T-cell (primary cell): Measurements from ENCODE around the gene EPB41L4B. TPM values are rescaled to one million over a fixed set of nuclear protein-coding genes. Genes with fewer than 3 reads are reported as not detected.
"Not testable (repeated sequence)": the region's sequence is repeated elsewhere in the genome, so short reads cannot be mapped to it uniquely, and the experiment has no call there.

Source experiments
- ATAC-seq, 4 experiments: fragments of 200-7000 bp in 3 of 4; fragments of 150-1000 bp in 1 of 4; cut with Tn5 transposase; replicated peaks in 1 of 4; 1 replicate in 3 of 4; 2 replicates in 1 of 4; pipeline ENCODE4 v1.10.0; 2021; ENCODE audit warnings: moderate library complexity in 3 of 4, mild to moderate bottlenecking in 2 of 4, moderate number of reproducible peaks in 1 of 4
- CTCF ChIA-PET, 2 donors: fragments of 300-600 bp; sonication (Branson Sonifier 250); formaldehyde crosslinking; loops; one replicate each; lab custom pipeline; 2022; ENCODE audit warnings: antibody characterized with exemption in 2 of 2; lab: Charles Lee
- POLR2A ChIA-PET, 2 donors: fragments of 300-600 bp; sonication (Branson Sonifier 250); formaldehyde crosslinking; loops; one replicate each; lab custom pipeline; 2022; ENCODE audit warnings: antibody characterized with exemption in 2 of 2; lab: Charles Lee
- DNase-seq, 35 experiments: peaks; one replicate each; pipeline versions ENCODE4 v3.0.0 to v3.0.0-alpha.2; 2013 to 2023
- H3K27ac ChIP-seq: one replicate; pipeline ENCODE4 v1.5.1; 2013; ENCODE audit warnings: low read length
- H3K27me3 ChIP-seq, 2 experiments: replicated peaks in 1 of 2; 1 replicate in 1 of 2; 2 replicates in 1 of 2; pipeline versions ENCODE4 v1.6.1 to v1.7.0; 2013; ENCODE audit warnings: low read length in 1 of 2, mixed read lengths in 1 of 2; ENCODE audit not compliant: control insufficient read depth in 2 of 2, insufficient read depth in 2 of 2; ENCODE audit errors: extremely low read depth in 1 of 2
- H3K36me3 ChIP-seq, 2 donors: 1 replicate in 1 of 2; 2 replicates in 1 of 2; pipeline versions ENCODE4 v1.6.1 to v1.7.0; 2013; ENCODE audit warnings: low read length in 1 of 2; ENCODE audit not compliant: control insufficient read depth in 2 of 2, insufficient read depth in 1 of 2; ENCODE audit errors: extremely low read depth in 1 of 2
- H3K4me1 ChIP-seq, 2 experiments: 1 replicate in 1 of 2; 2 replicates in 1 of 2; pipeline versions ENCODE4 v1.6.1 to v1.7.0; 2013; ENCODE audit warnings: low read length in 2 of 2, mixed read lengths in 1 of 2; ENCODE audit not compliant: insufficient read depth in 2 of 2, control insufficient read depth in 1 of 2; ENCODE audit errors: extremely low read depth in 1 of 2
- H3K4me3 ChIP-seq, 2 donors: 1 replicate in 1 of 2; 2 replicates in 1 of 2; pipeline versions ENCODE4 v1.5.1 to v1.7.0; 2013; ENCODE audit warnings: mild to moderate bottlenecking in 2 of 2, low read length in 1 of 2, moderate library complexity in 1 of 2; ENCODE audit not compliant: control insufficient read depth in 1 of 2; ENCODE audit errors: extremely low read depth in 1 of 2
- H3K9me3 ChIP-seq: 2 replicates; pipeline ENCODE4 v1.7.0; 2013
- H3K27ac Mint-ChIP-seq, 2 donors: one replicate each; pipeline ENCODE4 v1.8.0; 2020 to 2021; ENCODE audit warnings: mild to moderate bottlenecking in 2 of 2, mixed read lengths in 2 of 2
- H3K27me3 Mint-ChIP-seq, 2 donors: one replicate each; pipeline ENCODE4 v1.8.0; 2021 to 2022; ENCODE audit warnings: mixed read lengths in 2 of 2
- H3K36me3 Mint-ChIP-seq: one replicate; pipeline ENCODE4 v1.8.0; 2021; ENCODE audit warnings: mixed read lengths
- H3K4me1 Mint-ChIP-seq, 3 donors: one replicate each; pipeline ENCODE4 v1.8.0; 2020 to 2022; ENCODE audit warnings: mixed read lengths in 3 of 3, mild to moderate bottlenecking in 1 of 3
- H3K4me3 Mint-ChIP-seq, 3 donors: one replicate each; pipeline ENCODE4 v1.8.0; 2020 to 2022; ENCODE audit warnings: mild to moderate bottlenecking in 3 of 3, mixed read lengths in 3 of 3, moderate library complexity in 3 of 3
- H3K9me3 Mint-ChIP-seq, 3 donors: one replicate each; pipeline ENCODE4 v1.8.0; 2020 to 2022; ENCODE audit warnings: mixed read lengths in 3 of 3
- WGBS: methylation state at CpG from one replicate; pipeline ENCODE4 v1.1.5; 2013; ENCODE audit warnings: missing lambda C conversion rate; ENCODE audit not compliant: insufficient coverage; 5-methylcytosine and 5-hydroxymethylcytosine counted together
- total RNA-seq, 35 experiments: library from RNA in 6 of 35; stranded (reverse) in 6 of 35; fragments of 120-200 nt in 1 of 35; gene quantifications; one replicate each; pipeline versions ENCODE4 v1.2.1 to v1.2.4 and lab custom pipeline; 2013 to 2026

The EPB41L4B gene
- total RNA-seq, 5 donors from 2014 or later (not counting 1 experiment from before 2014, with no cell fraction given): 0.16 to 0.26 (median 0.16) TPM; not detected in 2

- no peak overlapping the region for H3K4me3 Mint-ChIP-seq
- no peak overlapping the region for H3K27ac Mint-ChIP-seq
- no peaks in the 10 kb centered on the region for H3K36me3 ChIP-seq
- H3K4me3 ChIP-seq: no peak overlapping the region
- H3K27me3 Mint-ChIP-seq: peaks cover 16 to 18% of the 10 kb centered on the region in 2 donors
- CTCF ChIA-PET: no interaction called here
- no peak for ATAC-seq
- H3K9me3 ChIP-seq: no peaks in the 10 kb centered on the region
- H3K27ac ChIP-seq: no peak overlapping the region
- peaks cover 0 to 4% (median 0%) of the 10 kb centered on the region in 3 donors for H3K9me3 Mint-ChIP-seq
- H3K27me3 ChIP-seq: peaks cover 2 to 9% of the 10 kb centered on the region in 2 experiments
- no CpG with 5 or more reads among the region's 3 CpGs for WGBS
- no peaks in the 10 kb centered on the region for H3K4me1 ChIP-seq
- H3K4me1 Mint-ChIP-seq: no peaks in the 10 kb centered on the region
- POLR2A ChIA-PET: interaction anchor here in 1 of 2 donors (0.6 kb wide), 1 partner anchor 12 kb away, joined by 4 read pairs; no protein-coding TSS in a partner anchor
- DNase-seq: no peak
- no peaks in the 10 kb centered on the region for H3K36me3 Mint-ChIP-seq
These were observed 96.1 kb downstream of the EPB41L4B start for GRCh38 chr9:109224751-109225150.

DNA sequence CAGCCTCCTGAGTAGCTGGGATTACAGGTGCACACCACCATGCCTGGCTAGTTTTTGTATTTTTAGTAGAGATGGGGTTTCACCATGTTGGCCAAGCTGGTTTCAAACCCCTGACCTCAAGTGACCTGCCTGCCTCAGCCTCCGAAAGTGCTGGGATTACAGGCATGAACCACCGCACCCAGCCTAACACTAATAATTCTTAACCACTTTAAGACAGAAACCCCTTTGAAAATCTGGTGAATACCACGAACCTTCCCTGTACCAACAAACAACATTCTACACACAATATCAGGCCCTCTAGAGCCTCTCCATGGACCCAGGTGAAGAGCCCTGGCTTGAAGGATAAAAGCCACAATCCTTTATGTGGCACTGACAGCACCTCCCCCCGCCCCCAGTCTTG lies 102.6 kb downstream of the EPB41L4B start:
- H3K4me1 ChIP-seq, H3K27ac ChIP-seq, H3K36me3 ChIP-seq, H3K9me3 Mint-ChIP-seq, POLR2A ChIA-PET, CTCF ChIA-PET, ATAC-seq, H3K4me1 Mint-ChIP-seq, H3K9me3 ChIP-seq, H3K4me3 Mint-ChIP-seq, DNase-seq, H3K36me3 Mint-ChIP-seq, H3K4me3 ChIP-seq, H3K27ac Mint-ChIP-seq: not testable (repeated sequence)
- H3K27me3 Mint-ChIP-seq: peaks cover 21 to 35% of the 10 kb centered on the region in 2 donors
- peaks cover 0 to 15% of the 10 kb centered on the region in 2 experiments for H3K27me3 ChIP-seq
- 60% methylated on average over 4 of the region's 4 CpGs for WGBS

DNA sequence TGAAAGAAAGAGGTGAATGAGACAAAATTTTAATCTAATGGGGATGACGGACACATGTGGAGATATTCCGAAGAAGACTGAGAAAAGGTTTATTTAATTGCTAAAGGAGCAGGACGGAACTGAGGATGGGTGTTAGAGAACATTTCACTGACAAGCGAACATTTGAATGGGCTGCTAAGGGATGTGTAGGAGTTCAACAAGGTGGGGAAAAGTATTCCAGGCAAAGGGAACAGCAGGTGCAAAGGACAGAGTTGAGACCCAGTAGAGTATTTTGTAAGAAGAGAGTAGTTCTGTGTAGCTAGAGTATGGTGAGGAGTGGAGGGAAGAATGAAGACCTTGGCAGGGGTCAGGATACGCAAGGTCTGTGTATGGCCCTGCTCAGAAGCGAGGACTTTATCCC lies 106.4 kb downstream of the EPB41L4B start:
- WGBS: 77% methylated on average over 6 of the region's 6 CpGs
- no peaks in the 10 kb centered on the region for H3K4me1 ChIP-seq
- H3K27me3 ChIP-seq: peaks cover 0 to 11% of the 10 kb centered on the region in 2 experiments
- Mint-ChIP-seq H3K27ac (no peak overlapping the region), H3K4me1 (no peaks in the 10 kb centered on the region), H3K27me3 (peaks cover 12 to 28% of the 10 kb centered on the region in 2 donors), H3K9me3 (no peaks in the 10 kb centered on the region), H3K36me3 (no peaks in the 10 kb centered on the region), H3K4me3 (no peak overlapping the region)
- no peaks in the 10 kb centered on the region for H3K9me3 ChIP-seq
- ATAC-seq: no peak
- no peak overlapping the region for H3K27ac ChIP-seq
- no peak overlapping the region for H3K4me3 ChIP-seq
- CTCF ChIA-PET: no interaction called here
- POLR2A ChIA-PET: no interaction called here
- DNase-seq: no peak
- no peaks in the 10 kb centered on the region for H3K36me3 ChIP-seq

GRCh38 chr9:109213285-109214121 lies 107.4 kb downstream of the EPB41L4B start:
- no peak for DNase-seq
- no peaks in the 10 kb centered on the region for H3K36me3 Mint-ChIP-seq
- no peaks in the 10 kb centered on the region for H3K9me3 ChIP-seq
- H3K36me3 ChIP-seq: no peaks in the 10 kb centered on the region
- H3K4me1 Mint-ChIP-seq: no peaks in the 10 kb centered on the region
- H3K4me3 ChIP-seq: no peak overlapping the region
- H3K27me3 Mint-ChIP-seq: peaks cover 11 to 23% of the 10 kb centered on the region in 2 donors
- ATAC-seq: no peak
- POLR2A ChIA-PET: no interaction called here
- no peak overlapping the region for H3K27ac Mint-ChIP-seq
- H3K27me3 ChIP-seq: peaks cover 0 to 14% of the 10 kb centered on the region in 2 experiments
- no peak overlapping the region for H3K27ac ChIP-seq
- WGBS: 63% methylated on average over 2 of the region's 11 CpGs
- no peaks in the 10 kb centered on the region for H3K4me1 ChIP-seq
- CTCF ChIA-PET: no interaction called here
- H3K9me3 Mint-ChIP-seq: no peaks in the 10 kb centered on the region
- H3K4me3 Mint-ChIP-seq: no peak overlapping the region

GRCh38 chr9:109212768-109213167 lies 108.1 kb downstream of the EPB41L4B start:
- H3K4me3 Mint-ChIP-seq: no peak overlapping the region
- Histone ChIP-seq H3K27ac (no peak overlapping the region), H3K36me3 (no peaks in the 10 kb centered on the region), H3K9me3 (no peaks in the 10 kb centered on the region), H3K4me1 (no peaks in the 10 kb centered on the region), H3K4me3 (no peak overlapping the region), H3K27me3 (peaks cover 0 to 14% of the 10 kb centered on the region in 2 experiments)
- H3K9me3 Mint-ChIP-seq: no peaks in the 10 kb centered on the region
- no peak for ATAC-seq
- WGBS: 56% methylated on average over 4 of the region's 4 CpGs
- POLR2A ChIA-PET: no interaction called here
- CTCF ChIA-PET: no interaction called here
- DNase-seq: no peak
- peaks cover 8 to 22% of the 10 kb centered on the region in 2 donors for H3K27me3 Mint-ChIP-seq
- H3K4me1 Mint-ChIP-seq: no peaks in the 10 kb centered on the region
- H3K36me3 Mint-ChIP-seq: no peaks in the 10 kb centered on the region
- no peak overlapping the region for H3K27ac Mint-ChIP-seq

DNA sequence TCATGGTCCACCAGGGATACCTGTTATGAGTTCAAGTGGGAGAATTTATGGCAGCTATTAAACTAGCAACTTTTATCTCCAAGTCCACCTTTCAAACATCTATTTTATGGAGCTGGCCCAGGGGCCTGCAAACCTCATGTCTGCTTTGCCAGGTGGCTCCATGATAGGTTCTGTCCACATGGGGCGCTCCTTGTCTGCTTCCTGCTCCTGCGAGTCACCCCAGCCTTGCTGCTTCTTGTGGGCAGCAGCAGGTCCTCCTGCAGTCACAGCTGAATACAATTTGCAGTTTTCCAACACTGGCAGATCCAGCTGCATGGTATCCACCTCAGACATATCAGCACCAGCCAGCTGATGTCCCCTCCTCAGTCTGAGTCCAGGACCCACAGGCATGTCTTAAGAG lies 114.2 kb downstream of the EPB41L4B start:
- Histone ChIP-seq H3K36me3 (no peaks in the 10 kb centered on the region), H3K9me3 (no peaks in the 10 kb centered on the region), H3K27me3 (peaks cover 0 to 11% of the 10 kb centered on the region in 2 experiments), H3K4me3 (no peak overlapping the region), H3K27ac (no peak overlapping the region), H3K4me1 (no peaks in the 10 kb centered on the region)
- DNase-seq (no peak), ATAC-seq (no peak)
- Mint-ChIP-seq H3K27me3 (peaks cover 4 to 23% of the 10 kb centered on the region in 2 donors), H3K27ac (no peak overlapping the region), H3K9me3 (no peaks in the 10 kb centered on the region), H3K36me3 (no peaks in the 10 kb centered on the region), H3K4me1 (no peaks in the 10 kb centered on the region), H3K4me3 (no peak overlapping the region)
- CTCF ChIA-PET: no interaction called here
- WGBS: 41% methylated on average over 2 of the region's 2 CpGs
- POLR2A ChIA-PET: no interaction called here
